D721Med (cell line): ENCODE data around the gene LCN9.

Experiments used
- DNase-seq: peaks from one replicate; pipeline ENCODE4 v3.0.0; 2011; ENCODE audit warnings: low spot score; ENCODE audit not compliant: insufficient read length
- FAIRE-seq: peaks from 2 replicates; lab custom pipeline; 2011; peaks lifted over from hg19 to GRCh38; lab: Jason Lieb, UNC
- CTCF ChIP-seq: IDR thresholded peaks from 2 replicates; pipeline ENCODE4 v1.5.1; 2012; ENCODE audit warnings: mild to moderate bottlenecking, control low read depth; ENCODE audit not compliant: insufficient read depth; ENCODE audit errors: missing control alignments

LCN9 gene

GRCh38 chr9:135704483-135704882 is 41.4 kb downstream of the LCN9 start:
- no peak for FAIRE-seq
- no peak for DNase-seq
- no peak for TF ChIP-seq CTCF

GRCh38 chr9:135705376-135705775 is 42.3 kb downstream of the LCN9 start:
- no peak for TF ChIP-seq CTCF
- DNase-seq (no peak), FAIRE-seq (no peak)

DNA sequence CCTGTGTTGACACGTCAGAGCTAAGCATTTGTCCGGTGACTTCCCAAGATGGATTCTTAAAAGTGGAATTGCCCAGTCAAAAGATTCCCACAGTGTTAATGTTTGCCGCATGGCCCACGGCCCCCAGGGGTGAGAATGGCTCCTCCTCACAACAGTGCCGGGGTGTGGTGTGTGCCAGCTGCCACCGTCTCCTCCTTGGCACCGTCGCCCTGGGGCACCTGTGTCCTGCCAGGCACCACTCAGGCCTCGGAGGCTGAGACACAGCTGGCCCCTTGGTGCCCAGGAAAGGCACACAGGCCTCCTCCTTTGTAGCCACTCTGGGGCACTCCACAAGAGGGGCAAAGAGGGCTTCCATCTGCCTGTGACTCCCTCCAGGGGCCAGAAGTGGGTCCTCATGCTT is 43.2 kb downstream of the LCN9 start:
- DNase-seq = no peak
- TF ChIP-seq CTCF = no peak
- FAIRE-seq = no peak

GRCh38 chr9:135707252-135708138 is 44.4 kb downstream of the LCN9 start:
- DNase-seq = no peak
- FAIRE-seq = no peak

GRCh38 chr9:135708164-135708563 is 45.1 kb downstream of the LCN9 start:
- no peak for TF ChIP-seq CTCF
- FAIRE-seq (no peak), DNase-seq (no peak)

More at GRCh38 chr9:135707252-135708138, 44.4 kb downstream of the LCN9 start:
- TF ChIP-seq CTCF = no peak

GRCh38 chr9:135711391-135711790 is 48.3 kb downstream of the LCN9 start:
- no peak for TF ChIP-seq CTCF
- DNase-seq (no peak), FAIRE-seq (no peak)

- no peak for TF ChIP-seq CTCF
- no peak for FAIRE-seq
These were observed 48.8 kb downstream of the LCN9 start for GRCh38 chr9:135711881-135712280.

More at GRCh38 chr9:135711881-135712280, 48.8 kb downstream of the LCN9 start:
- no peak for DNase-seq
